CD14-positive monocyte (primary cell): Measurements from ENCODE around the gene SAP30. TPM values are rescaled to one million over a fixed set of nuclear protein-coding genes. Genes with fewer than 3 reads are reported as not detected.

ENCODE experiments used
- DNase-seq, 3 donors: peaks; one replicate each; pipeline ENCODE4 v3.0.0-alpha.2; 2011 to 2022
- H2AFZ ChIP-seq: 2 replicates; pipeline ENCODE4 v1.6.0; 2012; ENCODE audit warnings: mild to moderate bottlenecking, low read depth, low read length, inconsistent platforms; ENCODE audit not compliant: insufficient read depth, poor library complexity, severe bottlenecking
- H3K27ac ChIP-seq, 2 donors: 1 replicate in 1 of 2; 2 replicates in 1 of 2; pipeline ENCODE4 v1.5.1; 2012 to 2013; ENCODE audit warnings: low read length in 2 of 2, control low read depth in 1 of 2, inconsistent platforms in 1 of 2, low read depth in 1 of 2, mild to moderate bottlenecking in 1 of 2
- H3K27me3 ChIP-seq, 2 donors: one replicate each; pipeline versions ENCODE4 v1.6.0 to v1.6.1; 2011 to 2013; ENCODE audit warnings: low read length in 2 of 2; ENCODE audit not compliant: control insufficient read depth in 2 of 2, insufficient read depth in 2 of 2
- H3K36me3 ChIP-seq, 2 donors: replicated peaks in 1 of 2; 1 replicate in 1 of 2; 2 replicates in 1 of 2; pipeline versions ENCODE4 v1.5.1 to v1.6.1; 2012 to 2013; ENCODE audit warnings: low read length in 2 of 2, control low read depth in 1 of 2, inconsistent platforms in 1 of 2, mild to moderate bottlenecking in 1 of 2; ENCODE audit not compliant: insufficient read depth in 2 of 2, control insufficient read depth in 1 of 2
- H3K4me1 ChIP-seq, 2 donors: 1 replicate in 1 of 2; 2 replicates in 1 of 2; pipeline versions ENCODE4 v1.5.1 to v1.6.1; 2012 to 2013; ENCODE audit warnings: low read length in 2 of 2, control low read depth in 1 of 2, inconsistent platforms in 1 of 2, mild to moderate bottlenecking in 1 of 2, moderate library complexity in 1 of 2; ENCODE audit not compliant: insufficient read depth in 2 of 2, control insufficient read depth in 1 of 2
- H3K4me2 ChIP-seq: replicated peaks from 2 replicates; pipeline ENCODE3; 2012; ENCODE audit warnings: low read length, moderate library complexity, mild to moderate bottlenecking; ENCODE audit not compliant: poor library complexity, severe bottlenecking; ENCODE audit errors: extremely low read depth
- H3K4me3 ChIP-seq, 3 experiments: fragments of 200-600 bp in 1 of 3; sonication (generic) in 1 of 3; replicated peaks in 1 of 3; 1 replicate in 2 of 3; 2 replicates in 1 of 3; pipeline ENCODE4 v1.5.1; 2011 to 2013; ENCODE audit warnings: low read length in 3 of 3, mild to moderate bottlenecking in 3 of 3, control low read depth in 2 of 3, low read depth in 2 of 3, inconsistent platforms in 1 of 3, moderate library complexity in 1 of 3
- H3K79me2 ChIP-seq: 2 replicates; pipeline ENCODE4 v1.6.0; 2012; ENCODE audit warnings: mild to moderate bottlenecking, control low read depth, inconsistent platforms, low read length, moderate library complexity; ENCODE audit not compliant: insufficient read depth
- H3K9ac ChIP-seq: 2 replicates; pipeline ENCODE4 v1.6.0; 2017; ENCODE audit warnings: low read length, mild to moderate bottlenecking; ENCODE audit not compliant: insufficient read depth, poor library complexity, severe bottlenecking
- H3K9me3 ChIP-seq, 2 donors: replicated peaks in 1 of 2; 1 replicate in 1 of 2; 2 replicates in 1 of 2; pipeline versions ENCODE4 v1.5.1 to v1.6.1; 2012 to 2013; ENCODE audit warnings: low read length in 2 of 2, control low read depth in 1 of 2; ENCODE audit not compliant: control insufficient read depth in 1 of 2, insufficient read depth in 1 of 2
- H4K20me1 ChIP-seq: 2 replicates; pipeline ENCODE4 v1.6.0; 2012; ENCODE audit warnings: mild to moderate bottlenecking, low read length, control low read depth, moderate library complexity; ENCODE audit not compliant: insufficient read depth
- H3K27ac Mint-ChIP-seq, 7 donors: one replicate each; pipeline ENCODE4 v1.8.0; 2020; ENCODE audit warnings: mild to moderate bottlenecking in 7 of 7, mixed read lengths in 7 of 7, moderate library complexity in 6 of 7, inconsistent platforms in 2 of 7
- H3K27me3 Mint-ChIP-seq, 3 donors: one replicate each; pipeline ENCODE4 v1.8.0; 2021 to 2022; ENCODE audit warnings: low read depth in 3 of 3, mild to moderate bottlenecking in 3 of 3, mixed read lengths in 3 of 3, moderate library complexity in 3 of 3, inconsistent platforms in 1 of 3
- H3K36me3 Mint-ChIP-seq, 2 donors: one replicate each; pipeline ENCODE4 v1.8.0; 2020; ENCODE audit warnings: mixed read lengths in 2 of 2, inconsistent platforms in 1 of 2, mild to moderate bottlenecking in 1 of 2
- H3K4me1 Mint-ChIP-seq: one replicate; pipeline ENCODE4 v1.8.0; 2020; ENCODE audit warnings: mild to moderate bottlenecking, mixed read lengths
- H3K4me3 Mint-ChIP-seq, 2 donors: one replicate each; pipeline ENCODE4 v1.8.0; 2020; ENCODE audit warnings: mild to moderate bottlenecking in 2 of 2, mixed read lengths in 2 of 2, moderate library complexity in 1 of 2
- H3K9me3 Mint-ChIP-seq, 7 donors: one replicate each; pipeline ENCODE4 v1.8.0; 2020 to 2022; ENCODE audit warnings: mixed read lengths in 7 of 7, mild to moderate bottlenecking in 6 of 7, moderate library complexity in 6 of 7, inconsistent platforms in 2 of 7
- CTCF ChIP-seq: fragments of 200-600 bp; IDR thresholded peaks from one replicate; pipeline ENCODE4 v1.8.0; 2022; ENCODE audit warnings: antibody characterized with exemption, mild to moderate bottlenecking
- WGBS: methylation state at CpG from one replicate; pipeline ENCODE4 v1.1.5; 2013; ENCODE audit warnings: missing lambda C conversion rate; ENCODE audit not compliant: insufficient coverage; 5-methylcytosine and 5-hydroxymethylcytosine counted together
- intact Hi-C, 2 donors: fragments of 100-400 bp; cut with micrococcal nuclease; formaldehyde crosslinking; loops; one replicate each; pipeline versions ENCODE4 v1.15.0 to v1.15.1; 2023
- polyA plus RNA-seq, 3 donors: library from polyadenylated mRNA; depleted of rRNA in 1 of 3; unstranded in 2 of 3; stranded (reverse) in 1 of 3; fragments of 300-500 nt in 2 of 3; fragments of >200 nt in 1 of 3; fragmentation: Illumina TruSeq in 2 of 3; gene quantifications; 1 replicate in 2 of 3; 2 replicates in 1 of 3; pipeline ENCODE4 v1.2.3, GENCODE V29; 2012 to 2021

The SAP30 gene
- polyA plus RNA-seq, 3 donors, result 16.5 to 32.2 (median 21.8) TPM

- Histone ChIP-seq H3K4me1 (peaks cover 38 to 40% of the 10 kb centered on the region in 2 donors), H3K4me2 (no peak overlapping the region), H3K36me3 (no peaks in the 10 kb centered on the region), H2AFZ (no peak overlapping the region), H3K9ac (no peak overlapping the region), H4K20me1 (no peaks in the 10 kb centered on the region), H3K4me3 (no peak overlapping the region), H3K79me2 (no peaks in the 10 kb centered on the region), H3K27me3 (no peaks in the 10 kb centered on the region), H3K27ac (no peak overlapping the region), H3K9me3 (no peaks in the 10 kb centered on the region)
- H3K4me1 Mint-ChIP-seq, result peaks cover 35% of the 10 kb centered on the region
- peaks cover 0 to 3% (median 0%) of the 10 kb centered on the region in 3 donors for H3K27me3 Mint-ChIP-seq
- peaks cover 8 to 13% of the 10 kb centered on the region in 2 donors for H3K36me3 Mint-ChIP-seq
- DNase-seq, result peak in 2 of 3 donors; percentile 9 to 45
- no peak overlapping the region for H3K27ac Mint-ChIP-seq
- H3K4me3 Mint-ChIP-seq, result no peak overlapping the region
- peak; percentile 73 for TF ChIP-seq CTCF
- H3K9me3 Mint-ChIP-seq, result peaks cover 0 to 5% (median 0%) of the 10 kb centered on the region in 7 donors
- intact Hi-C loops, result loop anchor here (10.0 kb wide), 1 partner anchor 74 kb away; no protein-coding TSS in a partner anchor
- WGBS, result 73% methylated on average over 3 of the region's 4 CpGs
Observed at GRCh38 chr4:173420324-173420752, 49.6 kb downstream of the SAP30 start.

GRCh38 chr4:173420801-173421200 lies 50.0 kb downstream of the SAP30 start:
- no peaks in the 10 kb centered on the region for H3K9me3 ChIP-seq
- no peak for DNase-seq
- no peak overlapping the region for H3K27ac ChIP-seq
- no peaks in the 10 kb centered on the region for H3K79me2 ChIP-seq
- no peaks in the 10 kb centered on the region for H4K20me1 ChIP-seq
- H3K4me2 ChIP-seq, result no peak overlapping the region
- H3K9me3 Mint-ChIP-seq, result peaks cover 0 to 5% (median 0%) of the 10 kb centered on the region in 7 donors
- peaks cover 12 to 13% of the 10 kb centered on the region in 2 donors for H3K36me3 Mint-ChIP-seq
- H3K27ac Mint-ChIP-seq, result no peak overlapping the region
- no peaks in the 10 kb centered on the region for H3K27me3 ChIP-seq
- intact Hi-C loops, result loop anchor here (10.0 kb wide), 1 partner anchor 74 kb away; no protein-coding TSS in a partner anchor
- no peaks in the 10 kb centered on the region for H3K36me3 ChIP-seq
- H3K4me3 ChIP-seq, result no peak overlapping the region
- peaks cover 33% of the 10 kb centered on the region for H3K4me1 Mint-ChIP-seq
- H3K4me1 ChIP-seq, result peaks cover 33 to 36% of the 10 kb centered on the region in 2 donors
- no peak overlapping the region for H3K4me3 Mint-ChIP-seq
- peaks cover 0 to 3% (median 0%) of the 10 kb centered on the region in 3 donors for H3K27me3 Mint-ChIP-seq
- TF ChIP-seq CTCF, result no peak
- no peak overlapping the region for H2AFZ ChIP-seq
- no CpG with 5 or more reads among the region's 2 CpGs for WGBS
- H3K9ac ChIP-seq, result no peak overlapping the region
